M059J (cell line): ENCODE results near the gene NXPE4. TPM values are rescaled to one million over a fixed set of nuclear protein-coding genes. Genes with fewer than 3 reads are reported as not detected.
"Not testable (repeated sequence)": the region's sequence is repeated elsewhere in the genome, so short reads cannot be mapped to it uniquely, and the experiment has no call there.

Experiments
- DNase-seq: peaks from one replicate; pipeline ENCODE4 v3.0.0-alpha.2; 2012; ENCODE audit warnings: low read depth
- total RNA-seq: library from RNA; depleted of rRNA; stranded (reverse); fragments of >200 nt; shearing (Covaris generic); gene quantifications from 2 replicates; pipeline ENCODE4 v1.2.3, GENCODE V29; 2014

NXPE4 gene
- total RNA-seq, 1 experiment from 2014 or later, result not detected

DNA sequence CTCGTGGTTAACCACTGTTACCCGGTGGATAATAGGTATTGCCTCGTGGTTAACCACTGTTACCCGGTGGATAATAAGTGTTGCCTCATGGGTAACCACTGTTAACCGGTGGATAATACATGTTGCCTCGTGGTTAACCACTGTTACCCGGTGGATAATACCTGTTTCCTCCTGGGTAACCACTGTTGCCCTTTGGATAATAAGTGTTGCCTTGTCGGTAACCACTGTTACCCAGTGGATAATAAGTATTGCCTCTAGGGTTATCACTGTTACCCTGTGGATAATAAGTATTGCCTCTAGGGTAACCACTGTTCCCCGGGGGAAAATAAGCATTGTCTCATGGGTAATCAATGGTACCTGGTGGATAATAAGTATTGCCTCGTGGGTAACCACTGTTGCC, 15.0 kb upstream of the NXPE4 start:
- DNase-seq, result no peak

DNA sequence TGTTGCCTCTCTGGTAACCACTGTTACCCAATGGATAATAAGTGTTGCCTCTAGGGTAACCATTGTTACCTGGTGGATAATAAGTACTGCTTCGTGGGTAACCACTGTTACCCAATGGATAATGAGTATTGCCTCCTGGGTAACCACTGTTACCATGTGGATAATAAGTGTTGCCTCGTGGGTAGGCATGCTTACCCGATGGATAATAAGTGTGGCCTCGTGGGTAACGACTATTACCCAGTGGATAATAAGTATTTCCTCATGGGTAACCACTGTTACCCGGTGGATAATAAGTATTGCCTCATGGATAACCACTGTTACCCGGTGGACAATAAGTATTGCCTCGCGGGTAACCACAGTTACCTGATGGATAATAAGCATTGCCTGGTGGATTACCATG, 13.8 kb upstream of the NXPE4 start:
- no peak for DNase-seq

DNA sequence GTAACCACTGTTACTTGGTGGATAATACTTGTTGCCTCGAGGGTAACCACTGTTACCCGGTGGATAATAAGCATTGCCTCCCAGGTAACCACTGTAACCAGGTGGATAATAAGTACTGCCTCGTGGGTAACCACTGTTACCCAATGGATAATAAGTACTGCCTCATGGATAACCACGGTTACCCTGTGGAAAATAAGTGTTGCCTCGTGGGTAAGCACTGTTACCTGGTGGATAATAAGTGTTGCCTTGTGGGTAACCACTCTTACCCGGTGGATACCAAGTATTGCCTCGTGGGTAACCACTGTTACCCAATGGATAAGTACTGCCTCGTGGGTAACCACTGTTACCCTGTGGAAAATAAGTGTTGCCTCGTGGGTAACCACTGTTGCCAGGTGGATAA, 13.0 kb upstream of the NXPE4 start:
- DNase-seq, result not testable (repeated sequence)

DNA sequence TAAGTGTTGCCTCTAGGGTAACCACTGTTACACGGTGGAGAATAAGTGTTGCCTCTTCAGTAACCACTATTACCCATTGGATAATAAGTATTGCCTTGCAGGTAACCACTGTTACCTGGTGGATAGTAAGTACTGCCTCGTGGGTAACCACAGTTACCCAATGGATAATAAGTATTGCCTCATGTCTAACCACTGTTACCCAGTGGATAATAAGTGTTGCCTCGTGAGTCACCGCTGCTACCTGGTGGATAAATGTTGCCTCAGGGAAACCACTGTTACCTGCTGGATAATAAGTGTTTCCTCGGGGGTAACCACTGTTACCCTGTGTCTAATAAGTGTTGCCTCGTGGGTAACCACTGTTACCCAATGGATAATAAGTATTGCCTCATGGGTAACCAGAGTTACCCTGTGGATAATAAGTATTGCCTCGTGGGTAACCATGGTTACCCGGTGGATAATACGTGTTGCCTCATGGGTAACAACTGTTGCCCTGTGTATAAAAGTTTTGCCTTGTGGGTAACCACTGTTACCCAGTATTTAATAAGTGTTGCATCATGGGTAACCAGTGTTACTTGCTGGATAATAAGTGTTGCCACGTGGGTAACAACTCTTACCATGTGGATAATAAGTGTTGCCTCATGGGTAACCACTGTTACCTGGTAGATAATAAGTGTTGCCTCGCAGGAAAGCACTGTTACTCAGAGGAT, 12.3 kb upstream of the NXPE4 start:
- peak; percentile 17 for DNase-seq

DNA sequence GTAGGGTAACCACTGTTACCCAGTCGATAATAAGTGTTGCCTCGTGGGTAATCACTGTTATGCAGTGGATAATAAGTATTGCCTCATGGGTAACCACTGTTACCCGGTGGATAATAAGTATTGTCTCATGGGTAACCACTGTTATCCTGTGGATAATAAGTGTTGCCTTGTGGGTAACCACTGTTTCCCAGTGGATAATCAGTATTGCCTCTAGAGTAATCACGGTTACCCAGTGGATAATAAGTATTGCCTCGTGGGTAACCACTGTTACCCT, 11.2 kb upstream of the NXPE4 start:
- DNase-seq, result not testable (repeated sequence)

DNA sequence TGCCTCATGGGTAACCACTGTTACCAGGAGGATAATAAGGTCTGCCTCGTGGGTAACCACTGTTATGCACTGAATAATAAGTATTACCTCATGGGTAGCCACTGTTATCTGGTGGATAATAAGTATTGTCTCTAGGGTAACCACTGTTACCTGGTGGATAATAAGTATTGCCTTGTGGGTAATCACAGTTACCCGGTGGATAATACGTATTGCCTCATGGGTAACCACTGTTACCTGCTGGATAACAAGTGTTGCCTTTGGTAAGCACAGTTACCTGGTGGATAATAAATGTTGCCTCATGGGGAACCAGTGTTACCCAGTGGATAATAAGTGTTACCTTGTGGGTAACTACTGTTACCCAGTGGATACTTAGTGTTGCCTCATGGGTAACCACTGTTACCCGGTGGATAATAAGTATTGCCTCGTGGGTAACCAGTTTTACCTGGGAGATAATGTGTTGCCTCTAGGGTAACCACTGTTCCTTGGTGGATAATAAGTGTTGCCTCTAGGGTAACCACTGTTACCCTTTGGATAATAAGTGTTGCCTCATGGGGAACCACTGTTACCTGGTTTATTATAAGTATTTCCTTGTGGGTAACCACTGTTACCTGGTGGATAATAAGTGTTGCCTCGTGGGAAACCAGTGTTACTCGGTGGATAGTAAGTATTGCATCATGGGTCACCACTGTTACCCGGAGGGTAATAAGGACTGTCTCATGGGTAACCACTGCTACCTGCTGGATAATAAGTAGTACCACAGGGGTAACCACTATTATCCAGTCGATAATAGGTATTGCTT, 10.6 kb upstream of the NXPE4 start:
- DNase-seq, result peak; percentile 30

DNA sequence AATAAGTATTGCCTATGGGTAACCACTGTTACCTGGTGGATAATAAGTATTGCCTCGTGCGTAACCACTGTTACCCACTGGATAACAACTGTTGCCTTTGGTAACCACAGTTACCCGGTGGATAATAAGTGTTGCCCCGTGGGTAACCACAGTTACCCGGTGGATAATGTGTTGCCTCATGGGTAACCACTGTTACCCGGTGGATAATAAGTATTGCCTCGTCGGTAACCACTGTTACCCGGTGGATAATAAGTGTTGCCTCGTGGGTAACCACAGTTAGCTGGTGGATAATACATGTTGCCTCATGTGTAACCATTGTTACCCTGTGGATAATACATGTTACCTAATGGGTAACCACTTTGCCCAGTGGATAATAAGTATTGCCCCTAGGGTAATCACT, 9.8 kb upstream of the NXPE4 start:
- no peak for DNase-seq

DNA sequence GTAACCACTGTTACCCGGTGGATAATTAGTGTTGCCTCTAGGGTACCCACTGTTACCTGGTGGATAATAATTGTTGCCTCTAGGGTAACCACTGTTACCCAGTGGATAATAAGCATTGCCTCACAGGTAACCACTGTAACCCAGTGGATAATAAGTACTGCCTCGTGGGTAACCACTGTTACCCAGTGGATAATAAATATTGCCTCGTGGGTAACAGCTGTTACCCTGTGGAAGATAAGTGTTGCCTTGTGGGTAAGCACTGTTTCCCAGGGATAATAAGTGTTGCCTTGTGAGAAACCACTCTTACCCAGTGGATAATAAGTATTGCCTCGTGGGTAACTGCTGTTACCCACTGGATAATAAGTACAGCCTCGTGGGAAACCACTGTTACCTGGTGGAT, 9.3 kb upstream of the NXPE4 start:
- no peak for DNase-seq

DNA sequence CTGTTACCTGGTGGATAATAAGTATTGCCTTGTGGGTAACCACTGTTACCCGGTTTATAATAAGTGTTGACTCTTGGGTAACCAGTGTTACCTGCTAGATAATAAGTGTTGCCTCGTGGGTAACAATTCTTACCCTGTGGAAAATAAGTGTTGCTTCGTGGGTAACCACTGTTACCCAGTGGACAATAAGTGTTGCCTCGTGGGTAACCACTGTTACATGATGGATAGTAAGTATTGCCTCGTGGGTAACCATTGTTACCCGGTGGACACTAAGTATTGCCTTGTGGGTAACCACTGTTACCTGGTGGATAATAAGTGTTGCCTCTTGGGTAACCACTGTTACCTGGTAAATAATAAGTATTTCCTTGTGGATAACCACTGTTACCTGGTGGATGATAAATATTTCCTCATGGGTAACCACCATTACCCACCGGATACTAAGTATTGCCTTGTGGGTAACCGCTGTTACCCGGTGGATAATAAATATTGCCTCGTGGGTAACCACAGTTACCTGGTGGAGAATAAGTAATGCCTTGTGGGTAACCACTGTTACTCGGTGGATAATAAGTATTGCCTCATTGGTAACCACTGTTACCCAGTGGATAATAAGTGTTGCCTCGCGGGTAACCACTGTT, 8.7 kb upstream of the NXPE4 start:
- DNase-seq, result no peak

DNA sequence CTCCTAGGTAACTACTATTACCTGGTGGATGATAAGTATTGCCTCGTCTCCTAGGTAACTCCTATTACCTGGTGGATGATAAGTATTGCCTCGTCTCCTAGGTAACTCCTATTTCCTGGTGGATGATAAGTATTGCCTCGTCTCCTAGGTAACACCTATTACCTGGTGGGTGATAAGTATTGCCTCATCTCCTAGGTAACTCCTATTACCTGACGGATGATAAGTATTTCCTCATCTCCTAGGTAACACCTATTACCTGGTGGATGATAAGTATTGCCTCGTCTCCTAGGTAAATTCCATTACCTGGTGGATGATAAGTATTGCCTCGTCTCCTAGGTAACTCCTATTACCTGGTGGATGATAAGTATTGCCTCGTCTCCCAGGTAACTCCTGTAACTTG, 7.6 kb upstream of the NXPE4 start:
- DNase-seq, result not testable (repeated sequence)

DNA sequence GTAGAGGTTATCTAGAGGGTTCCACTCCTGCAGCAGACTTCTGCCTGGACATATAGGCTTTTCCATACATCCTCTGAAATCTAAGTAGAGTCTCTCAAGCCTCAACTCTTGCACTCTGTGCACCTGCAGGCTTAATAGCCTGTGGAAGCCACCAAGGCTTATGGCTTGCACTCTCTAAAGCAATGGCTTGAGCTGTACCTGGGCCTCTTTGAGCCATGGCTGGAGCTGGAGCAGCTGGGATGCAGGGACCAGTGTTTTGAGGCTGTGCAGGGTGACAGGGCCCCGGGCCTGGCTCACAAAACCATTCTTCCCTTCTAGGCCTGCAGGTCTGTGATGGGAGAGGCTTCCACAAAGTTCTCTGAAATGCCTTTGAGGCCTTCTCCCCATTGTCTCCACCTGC, 2.9 kb upstream of the NXPE4 start:
- DNase-seq, result no peak

DNA sequence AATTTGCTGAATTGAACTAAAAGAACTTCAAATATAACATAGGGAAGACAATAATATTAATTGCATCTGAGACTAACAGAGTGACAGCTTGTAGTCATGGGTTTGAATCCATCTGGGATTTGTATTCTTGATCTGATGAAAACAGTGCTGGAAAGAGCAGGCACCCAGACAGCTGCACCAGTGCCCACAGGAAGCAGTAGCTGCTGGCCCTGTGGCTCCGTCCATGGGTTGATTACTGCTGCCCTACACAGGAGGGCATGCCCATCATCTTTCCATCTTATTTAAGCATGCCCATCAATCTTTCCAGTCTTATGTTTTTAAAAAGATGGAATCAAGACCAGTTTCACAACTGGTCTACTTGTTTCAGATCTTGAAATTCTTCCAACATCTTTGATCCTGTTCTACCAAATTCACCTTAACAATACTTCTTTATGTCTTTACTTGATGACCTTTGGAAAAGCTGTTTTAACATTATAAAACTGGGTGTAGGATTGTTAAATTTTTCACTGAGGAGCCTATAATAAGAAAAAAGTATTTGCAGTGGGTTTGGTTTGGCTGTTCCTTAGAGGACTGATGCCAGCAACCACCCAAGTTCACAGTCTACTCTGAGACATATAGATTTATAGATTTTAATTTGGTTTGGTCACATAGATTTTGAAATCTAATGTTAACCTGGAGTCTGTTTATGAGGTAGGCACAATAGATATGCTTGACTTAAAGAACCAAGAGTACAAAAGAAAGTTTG, 761 bp upstream of the NXPE4 start:
- DNase-seq, result no peak

DNA sequence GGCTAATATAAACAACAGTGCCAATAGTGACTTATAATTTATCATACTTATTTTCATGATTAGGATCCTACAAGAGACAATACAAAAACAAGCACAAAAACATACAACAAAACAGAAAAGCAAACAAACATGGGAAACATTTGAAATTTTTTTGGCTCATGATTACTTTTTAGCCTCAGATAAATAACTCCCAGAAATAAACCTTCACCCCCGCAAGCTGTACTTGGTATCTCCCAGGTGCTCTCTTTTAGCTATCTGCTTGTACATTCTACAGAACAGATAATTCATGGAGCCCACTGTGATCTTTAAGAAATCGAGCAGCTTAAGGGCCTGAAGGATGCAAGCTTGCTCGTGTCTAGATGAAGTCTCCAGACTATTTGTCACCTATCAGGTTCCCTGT, 883 bp downstream of the NXPE4 start:
- no peak for DNase-seq

DNA sequence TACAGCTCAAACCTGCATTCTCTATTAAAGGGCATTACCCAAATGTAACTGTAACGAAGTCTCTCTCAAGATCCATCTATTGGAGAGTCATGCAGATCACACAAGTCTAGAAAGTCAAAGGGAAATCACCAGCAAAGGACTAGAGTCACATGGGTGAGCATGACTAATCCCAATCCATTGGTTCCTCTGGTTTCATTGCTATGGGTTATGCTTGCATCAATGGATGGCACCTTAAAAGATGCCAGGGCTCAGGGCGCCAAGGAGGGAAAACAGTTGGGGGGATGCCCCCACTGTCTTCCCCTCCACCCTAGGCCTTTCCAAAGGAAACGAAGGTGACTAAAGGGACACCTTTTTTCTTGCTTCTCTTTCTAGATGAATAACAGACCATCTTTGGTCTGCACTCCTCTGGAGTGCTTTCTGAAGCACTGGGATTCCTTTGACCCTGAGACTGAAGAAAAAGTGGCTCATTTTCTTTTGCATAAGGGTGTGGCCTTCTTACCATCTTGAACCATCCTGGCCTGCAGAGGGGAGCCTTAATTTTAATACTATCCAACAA, 8.1 kb downstream of the NXPE4 start:
- DNase-seq, result no peak

DNA sequence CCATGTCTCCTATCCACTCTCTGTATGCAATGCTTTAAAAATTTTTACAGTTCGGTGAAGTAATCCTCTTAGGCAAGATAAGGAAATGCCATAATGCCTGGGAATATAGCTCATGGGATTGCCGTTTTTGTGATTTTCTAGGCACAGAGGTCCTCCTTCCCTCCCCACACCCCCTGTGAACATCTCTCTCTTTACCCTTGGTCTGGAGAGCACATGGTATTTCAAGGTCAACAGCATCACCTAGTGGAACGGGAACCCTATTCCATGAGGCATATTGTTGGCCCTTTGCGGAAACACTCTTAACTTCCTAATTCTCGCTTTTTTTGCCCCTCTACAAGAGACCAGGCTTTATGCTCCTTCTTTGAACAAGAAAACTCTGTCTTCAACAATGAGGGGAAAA, 8.8 kb downstream of the NXPE4 start:
- DNase-seq, result no peak

DNA sequence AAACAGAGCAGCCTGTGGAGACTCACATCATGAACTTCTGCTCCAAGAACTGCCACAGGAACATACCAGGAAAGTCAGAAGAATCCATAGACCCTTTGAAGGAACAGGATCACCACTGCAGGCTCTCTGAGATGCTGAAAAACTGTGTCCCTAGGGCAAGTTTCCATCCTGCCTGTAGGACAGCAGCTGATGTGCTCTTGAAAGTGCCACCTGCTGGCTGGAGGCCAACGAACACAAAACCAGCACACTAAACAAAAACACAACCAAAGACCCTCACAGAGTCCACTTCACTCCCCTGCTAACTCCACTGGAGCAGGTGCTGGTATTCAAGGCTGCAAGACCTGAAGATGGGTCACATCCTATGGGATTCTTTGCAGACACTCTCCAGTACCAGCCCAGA, 23.9 kb downstream of the NXPE4 start:
- no peak for DNase-seq

DNA sequence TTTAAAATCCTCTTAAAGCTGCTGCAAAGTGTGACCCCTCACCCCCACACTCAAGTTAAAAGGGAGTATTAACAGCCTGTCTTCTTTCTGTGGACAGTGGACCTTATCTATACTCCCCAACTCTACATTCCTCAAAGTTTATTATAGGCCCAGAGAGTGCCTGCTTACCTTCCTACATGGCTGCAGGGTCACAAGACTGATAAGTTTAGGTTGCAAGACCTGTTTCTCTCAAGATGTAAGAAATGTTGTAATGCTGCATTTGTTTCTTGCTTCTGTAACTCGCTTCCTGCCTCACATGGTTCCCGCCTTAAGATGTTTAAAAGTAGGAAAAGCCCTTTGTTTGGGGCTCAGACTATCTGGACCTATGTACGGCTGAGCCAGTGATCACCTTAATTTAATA, 25.8 kb downstream of the NXPE4 start:
- DNase-seq, result no peak

DNA sequence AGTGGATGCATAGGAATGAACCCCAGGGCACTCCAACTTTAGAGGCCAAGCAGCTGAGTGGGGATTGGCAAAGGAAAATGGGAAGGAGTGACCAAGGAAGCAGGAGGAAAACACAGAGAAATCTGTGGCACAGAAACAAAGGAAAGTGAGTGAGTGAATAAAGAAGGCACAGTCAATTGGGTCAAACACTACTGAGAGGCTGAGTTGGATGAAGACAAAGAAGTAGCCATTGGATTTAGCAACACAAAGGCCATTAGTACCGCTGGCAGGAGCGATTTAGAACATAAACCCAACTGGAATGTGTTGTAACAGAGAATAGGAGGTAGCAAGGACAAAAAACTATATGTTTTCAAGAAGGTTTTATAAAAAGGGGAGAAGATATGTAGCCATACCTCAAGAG, 29.3 kb downstream of the NXPE4 start:
- DNase-seq, result no peak

DNA sequence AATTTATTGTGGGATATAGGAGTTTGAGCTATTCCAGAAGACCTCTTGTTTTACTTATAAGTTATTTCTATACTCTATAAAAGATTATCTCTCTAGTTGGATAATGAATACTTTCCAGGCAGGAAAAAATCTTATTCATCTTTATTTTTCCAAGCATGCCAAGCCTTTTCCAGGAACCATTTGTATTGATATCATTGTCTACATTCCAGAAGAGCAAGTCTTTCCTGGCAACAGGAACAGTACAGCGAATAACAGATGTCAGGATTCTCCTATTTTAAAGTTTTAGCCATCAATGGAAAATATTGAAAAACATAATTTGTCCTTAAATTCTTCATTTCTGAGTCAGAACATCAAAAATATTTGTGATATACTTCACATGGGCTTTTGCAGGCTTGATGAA, 30.8 kb downstream of the NXPE4 start:
- no peak for DNase-seq

DNA sequence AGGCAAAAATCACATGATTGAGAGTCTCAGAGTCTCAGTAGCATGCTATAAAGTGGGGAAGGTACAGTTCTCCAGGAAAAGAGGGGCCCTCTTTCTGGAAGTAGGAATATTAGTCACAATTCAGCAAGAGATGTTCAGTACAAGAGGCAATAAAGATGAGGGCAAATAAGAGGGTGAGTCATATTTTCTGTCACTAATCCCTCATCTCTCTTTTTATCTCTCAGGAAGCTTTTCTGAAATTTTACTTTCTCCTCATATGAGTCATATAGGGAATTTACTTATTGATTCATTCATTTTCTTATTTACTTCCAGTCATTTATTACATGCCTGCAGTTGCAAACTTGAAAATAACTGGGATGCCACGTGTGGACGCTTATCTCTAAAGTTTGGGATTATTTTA, 32.5 kb downstream of the NXPE4 start:
- peak; percentile 15 for DNase-seq

DNA sequence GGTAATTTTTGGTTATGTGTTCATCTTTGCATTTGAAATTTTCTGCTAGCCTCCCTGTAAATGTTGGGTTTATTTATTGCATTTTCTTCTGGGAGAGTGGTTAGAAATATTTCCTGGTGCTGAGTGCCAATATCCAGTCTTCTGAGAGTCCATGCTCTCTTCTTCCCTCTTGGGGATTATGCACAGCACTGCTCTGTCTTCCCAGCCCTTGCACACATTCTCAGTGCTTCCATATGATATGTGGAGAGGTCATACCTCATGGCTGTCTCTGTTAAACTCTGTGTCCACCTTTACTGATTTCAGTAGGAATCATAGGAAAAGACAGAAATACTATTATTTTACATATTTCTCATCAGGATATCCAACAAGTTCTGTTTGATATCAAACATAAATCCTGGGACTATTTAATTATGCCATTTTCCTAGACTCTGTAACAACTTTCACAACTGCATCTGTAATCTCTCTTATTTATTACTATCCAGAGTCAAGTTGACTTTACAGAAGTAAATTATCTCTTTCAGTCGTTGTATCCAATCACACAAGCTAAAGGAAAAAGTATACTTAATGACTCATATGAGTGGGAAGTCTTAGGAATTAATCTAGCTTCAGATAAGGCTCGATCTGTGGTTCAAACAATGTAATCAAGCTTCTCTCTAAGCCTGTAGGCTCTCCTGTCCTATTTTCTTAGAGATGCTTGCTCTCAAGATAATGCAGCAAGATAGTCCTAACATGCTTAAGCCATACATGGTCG, 33.2 kb downstream of the NXPE4 start:
- peak; percentile 2 for DNase-seq
